Epithelial cell of umbilical artery (primary cell): ENCODE results near the gene FAAH. TPM values are rescaled to one million over a fixed set of nuclear protein-coding genes. Genes with fewer than 3 reads are reported as not detected.

ENCODE experiments used
- total RNA-seq: library from RNA; depleted of rRNA; stranded (reverse); fragments of >200 nt; gene quantifications from 2 replicates; pipeline ENCODE4 v1.2.3, GENCODE V29; 2014

Gene FAAH
- total RNA-seq: 0.32 and 2.1 TPM in 2 replicates

GRCh38 chr1:46394108-46394871, at the start of gene FAAH:
Gene FAAH (plus strand): TSS chr1:46394317. CDS start chr1:46394349, 32 bp downstream.

Other genes with a start within 250 kb of the FAAH start
- 1.3 and 2.0 TPM in 2 replicates for gene TSPAN1, start 219.2 kb upstream of the FAAH start, total RNA-seq
- gene P3R3URF, start 217.8 kb upstream of the FAAH start, total RNA-seq: not detected in 2 replicates
- gene POMGNT1, start 195.9 kb upstream of the FAAH start, total RNA-seq: 42.9 and 51.5 TPM in 2 replicates
- gene LURAP1, start 191.0 kb upstream of the FAAH start, total RNA-seq: 1.9 and 6.5 TPM in 2 replicates
- 4.2 and 8.4 TPM in 2 replicates for gene RAD54L, start 146.6 kb upstream of the FAAH start, total RNA-seq
- gene LRRC41, start 90.7 kb upstream of the FAAH start, total RNA-seq: 55.2 and 72.2 TPM in 2 replicates
- 461 and 747 TPM in 2 replicates for gene UQCRH, start 90.6 kb upstream of the FAAH start, total RNA-seq
- gene NSUN4, start 53.5 kb upstream of the FAAH start, total RNA-seq: 14.3 and 26.6 TPM in 2 replicates
- gene DMBX1, start 95.5 kb downstream of the FAAH start, total RNA-seq: not detected in 2 replicates
- not detected in 2 replicates for gene KNCN, start 157.3 kb downstream of the FAAH start, total RNA-seq
- 16.9 and 19.0 TPM in 2 replicates for gene MKNK1, start 210.0 kb downstream of the FAAH start, total RNA-seq
- gene MOB3C, start 222.5 kb downstream of the FAAH start, total RNA-seq: 7.1 and 12.3 TPM in 2 replicates